UCSD-AML1 (cell line): ENCODE data around the gene FLII.

Experiments used
- DNase-seq: peaks from one replicate; lab custom pipeline; 2025; ENCODE audit not compliant: unreplicated experiment; lab: John Stamatoyannopoulos, UW

Gene FLII

GRCh38 chr17:18245038-18245776 is 13.3 kb downstream of the FLII start:
- no peak for DNase-seq

- no peak for DNase-seq
Measured at GRCh38 chr17:18241229-18241871, 17.2 kb downstream of the FLII start.

GRCh38 chr17:18240449-18240848 is 18.1 kb downstream of the FLII start:
- DNase-seq = no peak

- no peak for DNase-seq
Measured at GRCh38 chr17:18238299-18238698, 20.2 kb downstream of the FLII start.

DNA sequence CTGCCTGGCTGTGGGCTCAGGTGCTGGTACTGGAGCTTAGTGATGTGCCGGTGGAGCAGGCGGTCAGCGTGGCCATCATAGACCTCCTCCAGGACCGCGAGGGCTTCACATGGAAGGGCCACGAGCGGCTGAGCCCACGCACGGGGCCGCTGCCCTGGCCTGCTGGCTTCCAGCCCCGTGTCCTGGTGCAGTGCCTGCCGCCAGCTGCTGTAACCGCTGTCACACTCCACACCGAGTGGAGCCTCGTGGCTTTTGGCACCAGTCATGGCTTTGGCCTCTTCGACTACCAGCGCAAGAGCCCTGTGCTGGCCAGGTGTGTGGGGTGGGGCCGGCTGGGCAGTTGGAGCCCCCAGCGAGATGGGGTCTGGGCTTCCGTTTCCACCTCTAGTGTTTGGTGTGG is 21.1 kb downstream of the FLII start:
- DNase-seq = no peak

DNA sequence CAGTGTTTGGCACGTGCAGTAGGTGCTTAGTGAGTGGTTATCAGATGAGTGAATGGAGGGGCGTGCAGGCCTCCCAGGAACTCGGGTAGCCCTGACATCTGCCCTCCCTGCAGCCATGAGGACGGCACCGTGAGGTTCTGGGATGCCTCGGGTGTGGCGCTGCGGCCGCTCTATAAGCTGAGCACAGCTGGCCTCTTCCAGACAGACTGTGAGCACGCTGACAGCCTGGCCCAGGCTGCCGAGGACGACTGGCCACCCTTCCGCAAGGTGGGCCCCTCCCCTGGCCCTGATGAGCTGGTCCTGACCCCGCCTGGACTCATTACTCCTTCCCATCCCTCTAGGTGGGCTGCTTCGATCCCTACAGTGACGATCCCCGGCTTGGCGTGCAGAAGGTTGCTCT is 22.0 kb downstream of the FLII start:
- DNase-seq = no peak

- DNase-seq = no peak
Measured at GRCh38 chr17:18235743-18236256, 22.7 kb downstream of the FLII start.

GRCh38 chr17:18234853-18235380 is 23.6 kb downstream of the FLII start:
- DNase-seq = no peak

- no peak for DNase-seq
Measured at GRCh38 chr17:18233803-18234518, 24.6 kb downstream of the FLII start.

DNA sequence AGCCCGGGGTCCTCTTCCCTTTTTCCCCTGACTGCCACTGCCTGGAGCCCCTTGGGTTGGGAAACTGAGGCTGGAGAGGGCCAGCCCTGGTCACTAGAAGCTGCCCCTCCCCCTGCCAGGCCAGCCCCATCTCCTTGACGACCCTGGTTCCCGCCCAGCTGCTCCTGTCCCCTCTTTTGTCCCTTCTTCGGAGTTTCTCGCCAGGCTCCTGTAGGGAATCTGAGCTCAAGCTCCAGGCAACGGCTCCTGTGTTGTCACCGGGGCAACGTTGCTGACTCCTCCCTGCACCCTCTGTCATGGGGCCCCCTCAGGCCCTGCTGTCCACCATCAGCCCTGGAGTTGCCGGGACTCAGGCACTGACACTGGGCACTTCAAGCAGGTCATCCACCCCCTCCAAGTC is 27.4 kb downstream of the FLII start:
- no peak for DNase-seq

DNA sequence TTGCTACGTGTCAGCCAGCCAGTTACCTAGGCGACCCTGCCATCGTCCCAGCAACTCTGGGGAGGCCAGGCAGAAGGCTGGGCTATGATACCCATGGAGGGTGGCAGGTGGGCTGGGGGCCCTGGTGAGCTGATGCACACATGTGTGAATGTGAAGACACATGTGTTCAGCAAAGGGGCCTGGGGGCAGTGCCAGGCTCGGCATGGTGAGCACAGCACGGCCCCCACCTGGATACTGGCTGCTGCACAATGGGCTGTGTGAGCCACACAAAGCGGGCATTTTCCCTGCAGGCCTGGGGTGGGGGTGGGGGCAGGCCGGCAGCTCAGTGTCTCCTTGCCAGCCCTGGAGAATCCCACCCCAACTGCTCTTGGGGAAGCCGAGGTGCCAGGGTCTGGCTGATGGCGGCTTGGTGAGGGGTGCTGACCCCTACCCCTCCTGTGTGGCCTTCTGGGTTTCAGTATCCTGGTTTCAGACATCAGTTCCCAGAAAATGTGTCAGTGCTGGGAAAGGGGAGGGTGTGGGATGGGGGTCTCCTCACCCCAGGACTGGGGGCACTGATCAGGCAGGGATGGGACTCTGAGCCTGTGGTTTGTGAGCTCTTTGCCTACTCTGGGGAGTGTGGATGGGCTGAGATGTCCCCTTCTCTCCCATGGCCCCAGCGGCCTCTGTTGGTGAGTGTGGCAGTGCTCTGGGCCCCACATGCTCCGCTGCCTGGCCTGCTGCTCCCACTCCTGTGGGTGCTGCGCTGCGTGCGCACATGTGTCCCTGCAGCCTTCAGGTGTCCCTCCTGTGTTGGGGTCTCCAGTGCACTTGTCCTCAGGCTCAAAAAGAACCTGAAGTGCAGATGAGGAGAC is 28.0 kb downstream of the FLII start:
- no peak for DNase-seq

GRCh38 chr17:18229771-18230170 is 28.8 kb downstream of the FLII start:
- DNase-seq = no peak

DNA sequence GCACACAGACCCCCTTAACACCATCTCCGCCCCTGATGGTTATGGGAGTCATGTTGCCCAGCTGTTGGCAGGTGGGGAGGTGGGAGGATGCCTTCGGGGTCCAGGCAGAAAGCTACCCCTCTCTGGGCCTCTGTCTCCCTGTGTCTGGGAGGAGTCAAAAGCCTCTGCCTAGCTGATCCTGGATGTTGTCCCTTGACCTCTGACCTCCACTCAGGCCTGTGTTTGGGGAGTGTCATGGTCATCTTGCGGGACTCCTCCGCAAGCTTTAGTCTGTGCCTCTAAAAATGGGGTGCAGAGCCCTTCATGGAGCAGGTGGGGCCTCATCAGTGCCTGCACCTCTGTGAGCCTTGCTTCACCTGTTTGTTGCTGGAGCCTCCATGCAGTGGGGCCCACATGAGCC is 29.3 kb downstream of the FLII start:
- DNase-seq = no peak

- no peak for DNase-seq
Measured at GRCh38 chr17:18228176-18228682, 30.3 kb downstream of the FLII start.

GRCh38 chr17:18227635-18228034 is 30.9 kb downstream of the FLII start:
- no peak for DNase-seq

DNA sequence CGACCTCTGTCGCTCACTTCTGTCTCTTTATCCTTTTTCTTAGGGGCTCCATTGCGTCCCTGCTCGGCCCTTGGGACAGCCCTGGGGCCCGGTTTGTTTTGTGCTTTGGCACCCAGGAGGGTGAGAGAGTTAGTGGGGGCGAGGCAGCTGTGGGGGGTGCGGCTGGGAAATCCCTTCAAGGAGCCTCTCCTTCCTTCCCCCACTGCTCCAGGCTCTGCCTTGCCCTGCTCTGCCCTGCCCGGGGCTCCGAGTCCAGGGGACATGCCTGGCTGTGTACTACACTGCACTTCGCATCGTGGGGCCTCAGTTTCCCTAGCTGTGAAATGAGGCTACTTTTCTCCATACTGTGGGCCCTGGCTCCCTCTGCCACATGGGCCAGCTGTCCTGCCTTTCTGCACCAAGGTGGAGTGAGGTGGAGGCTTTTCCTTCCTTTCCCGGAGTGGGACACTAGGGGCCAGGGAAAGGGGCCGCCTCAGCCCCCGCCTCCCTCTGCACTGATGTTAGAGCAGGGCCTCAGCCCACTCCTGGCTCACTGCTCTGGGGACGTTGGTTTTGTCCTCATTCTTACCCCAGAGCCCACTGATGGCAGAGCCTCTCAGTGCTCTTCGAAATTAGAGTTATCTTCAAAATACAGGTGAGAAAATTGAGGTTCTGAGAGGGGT is 32.1 kb downstream of the FLII start:
- no peak for DNase-seq

DNA sequence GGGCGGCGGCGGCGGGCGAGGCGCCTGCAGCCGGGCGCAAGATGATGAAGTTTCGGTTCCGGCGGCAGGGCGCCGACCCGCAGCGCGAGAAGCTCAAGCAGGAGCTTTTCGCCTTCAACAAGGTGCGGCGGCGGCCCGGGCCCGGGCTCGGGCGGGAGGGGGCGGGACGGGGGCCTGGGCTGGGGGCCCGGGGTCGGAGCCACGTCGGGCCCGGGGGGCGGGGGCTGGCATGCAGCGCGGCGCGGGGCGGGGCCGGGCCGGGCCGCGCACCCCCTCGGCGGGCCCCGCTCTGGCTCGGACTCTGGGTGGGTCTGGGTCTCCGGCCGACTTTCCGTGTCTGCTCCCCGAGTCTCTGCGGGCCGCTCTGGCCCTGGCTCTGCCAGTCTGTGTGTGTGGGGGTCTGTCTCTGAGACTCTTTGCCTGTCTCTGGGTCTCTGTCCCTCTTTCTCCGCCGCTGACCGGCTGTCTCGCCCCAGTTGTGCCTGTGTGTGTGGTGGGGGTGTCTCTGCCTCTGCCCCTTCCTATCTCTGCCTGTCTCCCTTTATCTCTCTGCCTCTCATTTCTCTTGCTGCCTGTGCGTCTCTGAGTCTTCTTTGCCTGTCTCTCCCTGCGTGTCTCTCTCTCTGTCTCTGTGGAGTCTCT is 32.8 kb downstream of the FLII start:
- DNase-seq = peak; percentile 53

DNA sequence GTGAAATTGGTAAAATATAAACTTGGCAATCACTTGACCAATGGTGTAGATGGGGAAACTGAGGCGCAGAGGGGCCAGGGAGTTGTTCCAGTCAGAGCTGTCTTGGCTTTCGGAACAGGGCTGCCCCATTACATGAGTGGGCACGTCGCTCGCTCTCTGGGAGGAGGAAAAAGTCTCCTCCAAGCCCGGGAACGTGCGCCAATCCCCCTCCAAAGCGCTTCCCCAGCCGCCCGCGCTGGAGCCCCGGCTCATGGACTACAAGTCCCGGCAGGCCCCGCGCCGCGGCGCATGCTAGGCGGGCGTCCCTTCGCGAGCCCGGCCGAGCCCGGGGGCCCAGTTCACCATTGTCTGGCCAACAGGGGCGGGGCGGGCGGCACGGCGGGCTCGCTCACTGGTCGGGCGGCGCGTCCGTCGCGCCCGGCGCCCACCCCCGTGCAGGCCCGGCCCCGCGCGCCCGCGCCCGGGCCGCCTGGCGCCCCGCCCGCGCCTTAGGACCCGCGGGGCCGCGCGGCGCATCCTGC is 33.4 kb downstream of the FLII start, which contains the start of gene LLGL1:
TSS of gene LLGL1 (plus strand) at position 515 of the 521 bp plus-strand sequence. CDS start 48 bp downstream, outside the sequence.
- DNase-seq = peak; percentile 96
